Stimulated activated CD8-positive, alpha-beta memory T cell treated with anti-CD3 and anti-CD28 coated beads, Interleukin-15, amount 100 ng/mL, for 1 hour (primary cell): Measurements from ENCODE around the gene ITPR3.

Source experiments
- DNase-seq: peaks from one replicate; pipeline ENCODE4 v3.0.0-alpha.2; 2020; ENCODE audit warnings: low read depth

ITPR3 gene

GRCh38 chr6:33686981-33687975 lies 66.2 kb downstream of the ITPR3 start:
- no peak for DNase-seq

- no peak for DNase-seq
Observed at GRCh38 chr6:33688006-33688405, 66.9 kb downstream of the ITPR3 start.

GRCh38 chr6:33688451-33689147 lies 67.5 kb downstream of the ITPR3 start:
- DNase-seq: no peak

- no peak for DNase-seq
Observed at GRCh38 chr6:33689148-33689494, 68.0 kb downstream of the ITPR3 start.

- DNase-seq: no peak
Observed at GRCh38 chr6:33689879-33690278, 68.8 kb downstream of the ITPR3 start.

GRCh38 chr6:33690766-33691165 lies 69.6 kb downstream of the ITPR3 start:
- DNase-seq: no peak

GRCh38 chr6:33691456-33692077 lies 70.4 kb downstream of the ITPR3 start:
- DNase-seq: no peak

GRCh38 chr6:33692078-33692759 lies 71.1 kb downstream of the ITPR3 start:
- no peak for DNase-seq

GRCh38 chr6:33692760-33693158 lies 71.6 kb downstream of the ITPR3 start:
- peak; percentile 27 for DNase-seq

- DNase-seq: no peak
Observed at GRCh38 chr6:33693186-33694105, 72.3 kb downstream of the ITPR3 start.

- peak; percentile 41 for DNase-seq
Observed at GRCh38 chr6:33694401-33694931, 73.3 kb downstream of the ITPR3 start.

- DNase-seq: no peak
Observed at GRCh38 chr6:33694977-33695376, 73.9 kb downstream of the ITPR3 start.

GRCh38 chr6:33695451-33695887 lies 74.3 kb downstream of the ITPR3 start:
- DNase-seq: no peak

- DNase-seq: no peak
Observed at GRCh38 chr6:33696076-33696475, 75.0 kb downstream of the ITPR3 start.

- no peak for DNase-seq
Observed at GRCh38 chr6:33696548-33697518, 75.7 kb downstream of the ITPR3 start.

- DNase-seq: no peak
Observed at GRCh38 chr6:33697845-33698244, 76.7 kb downstream of the ITPR3 start.

GRCh38 chr6:33698494-33698893 lies 77.4 kb downstream of the ITPR3 start:
- no peak for DNase-seq

- no peak for DNase-seq
Observed at GRCh38 chr6:33699131-33699530, 78.0 kb downstream of the ITPR3 start.

- no peak for DNase-seq
Observed at GRCh38 chr6:33699739-33700138, 78.6 kb downstream of the ITPR3 start.
